GM19238 (cell line): ENCODE results near the gene MAN1B1.
"Not testable (repeated sequence)": the region's sequence is repeated elsewhere in the genome, so short reads cannot be mapped to it uniquely, and the experiment has no call there.

Source experiments
- DNase-seq: peaks from one replicate; pipeline ENCODE4 v3.0.0; 2011; ENCODE audit warnings: low spot score; ENCODE audit not compliant: insufficient read length

Gene MAN1B1

DNA sequence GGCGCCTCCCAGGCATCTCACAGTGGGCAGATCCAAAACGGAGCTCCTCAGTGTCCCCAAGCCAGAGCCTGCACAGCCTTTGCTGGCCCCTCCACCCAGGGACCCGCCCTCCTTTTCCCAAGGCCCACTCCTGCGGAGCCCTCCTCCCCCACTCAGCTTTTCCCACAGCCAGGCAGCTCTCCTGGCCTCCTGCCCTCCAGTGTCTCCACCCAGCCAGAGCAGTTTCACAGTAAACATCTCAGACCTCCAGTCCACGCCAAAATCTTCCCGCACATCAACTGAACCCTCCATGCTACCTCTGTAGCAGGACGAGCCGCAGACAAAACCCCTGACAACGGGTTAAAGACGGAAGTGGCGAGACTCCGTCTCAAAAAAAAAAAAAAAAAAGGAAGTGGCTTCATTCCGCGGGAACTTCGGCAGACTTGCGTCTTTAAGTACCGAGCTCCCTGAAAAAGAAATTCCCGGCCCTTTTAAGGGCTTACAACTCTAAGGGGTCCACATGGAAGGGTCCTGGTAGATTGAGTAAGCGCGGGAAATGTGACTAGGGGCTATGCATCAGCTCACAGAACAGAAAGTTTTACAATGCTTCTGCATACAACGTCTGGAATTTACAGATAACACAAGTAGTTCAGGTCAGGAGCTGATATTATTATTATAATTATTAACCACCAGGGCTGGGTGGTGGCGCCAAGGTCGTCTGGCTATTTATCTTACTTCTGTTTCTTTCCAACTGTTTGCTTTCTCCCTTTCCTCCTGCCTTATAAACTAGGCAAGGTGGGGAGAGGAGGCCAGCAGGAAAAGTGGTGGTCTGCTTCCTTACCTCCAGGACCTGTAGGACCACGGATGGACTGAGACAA, 40.7 kb downstream of the MAN1B1 start:
- DNase-seq, result no peak

DNA sequence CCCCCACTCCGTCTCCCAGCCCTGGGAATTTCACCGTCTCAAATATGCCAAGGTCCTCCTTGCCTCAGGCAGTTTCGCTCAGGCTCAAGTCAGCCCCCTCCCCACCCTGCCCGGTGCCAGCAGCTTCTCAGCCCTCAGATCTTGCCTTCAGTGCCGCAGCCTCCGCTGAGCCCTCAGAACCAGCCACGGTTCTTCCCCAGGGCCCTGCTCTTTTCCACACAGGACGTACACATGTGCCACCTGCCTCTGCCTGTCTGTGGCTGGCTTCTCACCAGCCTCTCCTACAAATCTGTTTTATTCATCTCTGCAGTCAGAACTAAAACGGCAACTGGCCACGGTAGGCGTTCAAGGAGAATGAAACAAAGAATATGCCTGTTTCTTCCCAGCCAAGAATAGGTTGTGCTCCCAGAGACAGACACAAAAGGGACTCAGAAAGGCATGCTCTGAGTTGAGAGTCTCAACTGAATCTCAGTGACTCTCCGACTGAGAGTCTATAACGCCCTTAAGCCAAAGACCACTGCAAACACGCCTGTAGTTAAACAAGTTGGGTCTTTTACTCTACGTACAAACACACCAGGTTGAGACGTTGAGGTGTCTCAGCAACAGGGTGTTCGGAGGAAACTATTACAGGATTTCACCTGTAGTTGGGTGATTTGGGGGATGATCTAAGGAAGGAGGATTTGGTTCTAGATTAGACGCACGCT, 41.5 kb downstream of the MAN1B1 start:
- DNase-seq, result no peak

DNA sequence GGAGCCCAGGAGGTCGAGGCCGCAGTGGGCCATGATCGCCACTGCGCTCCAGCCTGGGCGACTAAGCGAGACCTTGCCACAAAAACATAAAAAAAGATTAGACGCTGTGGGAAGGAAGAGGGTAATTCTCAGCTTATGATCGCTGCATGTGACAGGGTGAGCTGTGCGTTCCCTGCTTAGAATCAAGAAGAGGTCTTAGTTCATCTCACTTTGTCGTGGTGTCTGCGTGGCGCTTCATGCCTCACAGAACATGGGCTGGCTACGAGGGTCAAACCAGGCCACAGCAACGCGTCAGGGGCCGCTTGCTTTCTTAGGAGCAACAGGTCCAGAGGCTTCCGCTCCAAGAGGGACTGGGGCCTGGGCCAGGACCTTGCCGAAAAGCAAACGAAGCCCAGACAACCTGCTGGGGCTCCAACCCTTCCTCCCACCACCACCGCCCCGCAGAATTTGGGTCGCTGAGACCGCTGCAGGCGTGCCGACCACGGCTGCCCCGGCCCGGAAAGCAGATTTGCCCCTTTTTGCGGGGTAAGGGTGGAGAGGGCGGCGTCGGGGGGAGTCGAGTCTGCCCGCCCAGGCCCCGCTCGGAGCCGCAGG, 42.2 kb downstream of the MAN1B1 start:
- DNase-seq, result no peak

DNA sequence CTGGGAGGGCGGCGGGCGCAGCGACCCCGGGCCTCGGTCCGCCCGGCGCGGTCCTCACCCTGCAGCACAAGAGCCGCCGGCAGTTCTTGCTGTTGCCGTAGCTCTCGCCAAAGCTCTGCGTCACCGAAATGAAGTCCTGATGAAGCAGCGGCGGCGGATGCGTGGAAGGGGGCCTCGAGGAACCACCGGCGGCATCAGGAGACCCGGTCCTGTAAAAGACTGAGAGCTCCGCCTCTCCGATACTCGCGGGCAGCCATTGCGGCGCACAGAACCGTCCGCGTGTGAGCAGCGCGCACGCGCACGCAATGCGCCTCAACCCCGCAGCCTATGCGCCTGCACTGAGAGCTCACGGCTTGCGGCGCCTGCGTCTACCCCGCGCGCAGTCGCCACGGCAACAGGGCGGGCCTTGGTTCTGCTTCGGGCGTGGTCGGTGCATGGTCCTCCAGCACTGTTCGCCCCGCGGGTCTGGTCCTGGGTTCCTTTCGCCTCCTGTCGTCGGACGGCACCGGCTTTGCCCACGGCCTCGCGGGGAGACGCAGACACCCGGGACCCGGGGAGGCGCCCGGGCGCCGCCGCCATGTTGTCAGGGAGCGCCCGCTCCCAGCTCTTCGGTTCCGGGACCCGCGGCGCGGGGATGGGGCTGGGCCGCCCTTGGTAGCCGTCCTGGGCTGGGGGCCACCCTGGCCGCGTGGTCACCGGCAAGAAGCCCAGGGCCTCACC, 42.8 kb downstream of the MAN1B1 start:
- DNase-seq, result peak; percentile 97

DNA sequence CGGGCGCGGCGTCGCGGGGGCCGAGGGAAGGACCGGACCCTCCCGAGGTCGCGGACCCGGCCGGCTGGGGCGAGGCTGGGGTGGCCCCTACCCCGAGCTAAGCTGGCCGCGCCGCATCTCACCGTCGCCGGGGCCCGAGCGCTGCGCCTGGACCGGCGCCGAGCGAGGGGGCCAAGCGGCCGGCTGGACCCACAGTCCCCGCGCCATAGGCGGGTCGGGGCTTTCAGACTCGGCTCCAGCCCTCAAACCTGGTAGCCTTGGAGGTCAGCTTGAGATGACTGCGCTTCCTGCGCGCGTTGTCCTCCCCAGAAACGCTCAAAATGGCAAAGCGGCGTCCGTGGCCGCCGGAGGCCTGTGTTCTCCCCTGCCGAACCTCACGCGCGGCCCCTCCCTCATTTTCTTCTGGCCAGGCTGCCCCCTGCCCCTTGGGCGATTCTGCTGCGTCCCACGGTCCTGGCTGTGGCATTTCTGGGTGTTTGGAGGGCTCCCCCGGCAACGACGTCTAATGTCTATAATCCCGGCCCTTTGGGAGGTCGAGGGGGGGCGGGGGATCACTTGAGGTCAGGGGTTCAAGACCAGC, 43.5 kb downstream of the MAN1B1 start:
- DNase-seq, result no peak

DNA sequence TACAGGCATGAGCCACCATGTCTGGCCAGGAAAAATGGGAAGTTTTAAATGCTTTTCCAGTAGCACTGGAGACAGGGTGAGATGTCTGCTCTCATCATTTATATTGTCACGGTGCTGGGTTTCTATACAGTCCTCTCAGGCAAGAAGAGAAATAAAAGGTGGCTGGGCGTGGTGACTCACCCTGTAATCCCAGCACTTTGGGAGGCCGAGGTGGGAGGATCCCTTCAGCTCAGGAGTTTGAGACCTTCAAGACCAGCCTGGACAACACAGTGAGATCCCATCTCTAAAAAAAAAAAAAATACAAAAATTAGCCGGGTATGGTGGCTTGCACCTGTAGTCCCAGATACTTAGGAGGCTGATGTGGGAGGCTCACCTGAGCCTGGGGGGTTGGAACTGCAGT, 47.4 kb downstream of the MAN1B1 start:
- DNase-seq, result no peak

DNA sequence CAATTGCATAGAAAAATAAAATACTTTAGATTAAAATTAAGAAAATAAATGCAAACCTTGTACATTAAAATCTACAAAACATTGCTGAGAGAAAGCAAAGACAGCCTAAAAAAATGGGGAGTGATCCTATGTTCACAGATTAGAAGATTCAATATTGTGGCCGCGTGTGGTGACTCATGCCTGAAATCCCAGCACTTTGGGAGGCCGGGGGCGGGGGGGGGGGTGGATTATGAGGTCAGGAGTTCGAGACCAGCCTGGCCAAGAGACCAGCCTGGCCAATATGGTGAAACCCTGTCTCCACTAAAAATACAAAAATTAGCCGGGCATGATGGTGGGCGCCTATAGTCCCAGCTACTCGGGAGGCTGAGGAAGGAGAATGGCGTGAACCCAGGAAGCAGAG, 48.4 kb downstream of the MAN1B1 start:
- DNase-seq, result not testable (repeated sequence)

DNA sequence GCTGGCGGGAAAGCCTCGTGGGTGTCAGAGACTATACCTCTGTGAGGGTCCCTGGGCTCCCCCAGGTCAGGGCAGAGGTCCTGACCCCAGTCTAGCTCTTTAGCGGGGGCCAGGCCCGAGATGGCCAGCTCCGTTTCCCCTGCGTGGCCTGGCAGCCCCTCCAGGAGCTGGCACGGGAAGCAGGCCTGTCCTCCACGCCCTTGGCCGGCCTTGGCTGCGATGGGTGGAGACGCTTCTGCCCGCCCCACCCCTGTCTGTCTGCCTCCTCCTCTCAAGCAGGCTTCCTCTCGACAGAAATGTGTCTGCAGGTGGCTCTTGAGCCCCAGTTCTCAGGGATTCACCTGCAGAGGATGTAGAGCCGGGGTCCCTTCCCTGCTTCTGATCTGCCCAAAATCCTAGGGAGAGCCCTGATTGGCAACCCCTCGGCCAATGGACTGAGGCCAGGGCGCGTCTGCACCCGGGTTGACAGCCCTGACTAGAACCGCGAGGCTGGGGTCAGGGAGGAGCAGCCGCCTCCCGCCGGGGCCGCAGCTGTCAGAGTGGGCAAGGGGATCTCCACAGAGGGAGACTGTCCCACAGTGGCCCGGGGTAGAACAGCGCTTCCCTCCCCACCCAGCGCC, 49.6 kb downstream of the MAN1B1 start:
- no peak for DNase-seq

DNA sequence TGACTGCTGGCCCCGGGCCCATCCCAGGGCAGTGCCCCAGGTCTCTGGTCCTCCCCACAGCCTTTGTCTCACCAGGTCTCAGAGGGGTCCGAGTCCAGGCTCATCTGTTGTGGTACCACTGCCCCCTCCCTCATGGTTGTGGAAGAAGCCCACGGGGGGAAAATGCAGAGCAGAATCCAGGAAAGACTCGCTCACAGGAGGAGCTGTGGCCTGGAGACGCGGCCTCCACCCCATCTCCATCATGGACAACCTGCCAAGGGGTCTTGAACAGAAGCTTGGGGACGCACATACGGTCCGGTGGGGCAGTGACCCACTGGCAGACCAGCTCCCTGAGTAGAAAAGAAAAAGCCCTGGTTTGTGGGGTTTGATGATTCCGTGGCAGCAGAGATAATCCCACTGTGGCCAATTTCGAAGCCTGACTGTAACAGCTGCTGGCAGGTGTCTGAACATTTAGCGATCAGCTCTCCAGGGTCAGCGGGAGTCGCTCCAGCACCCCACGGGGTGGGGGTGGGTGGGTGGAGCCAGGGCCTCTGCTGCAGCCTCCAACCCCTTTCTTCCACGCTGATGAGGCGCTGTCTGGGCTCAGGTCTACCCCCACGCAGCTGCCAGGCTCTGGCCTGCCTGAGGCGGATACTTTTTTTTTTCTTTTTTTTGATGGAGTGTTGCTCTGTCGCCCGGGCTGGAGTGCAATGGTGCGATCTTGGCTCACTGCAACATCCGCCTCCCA, 50.3 kb downstream of the MAN1B1 start:
- DNase-seq, result no peak

DNA sequence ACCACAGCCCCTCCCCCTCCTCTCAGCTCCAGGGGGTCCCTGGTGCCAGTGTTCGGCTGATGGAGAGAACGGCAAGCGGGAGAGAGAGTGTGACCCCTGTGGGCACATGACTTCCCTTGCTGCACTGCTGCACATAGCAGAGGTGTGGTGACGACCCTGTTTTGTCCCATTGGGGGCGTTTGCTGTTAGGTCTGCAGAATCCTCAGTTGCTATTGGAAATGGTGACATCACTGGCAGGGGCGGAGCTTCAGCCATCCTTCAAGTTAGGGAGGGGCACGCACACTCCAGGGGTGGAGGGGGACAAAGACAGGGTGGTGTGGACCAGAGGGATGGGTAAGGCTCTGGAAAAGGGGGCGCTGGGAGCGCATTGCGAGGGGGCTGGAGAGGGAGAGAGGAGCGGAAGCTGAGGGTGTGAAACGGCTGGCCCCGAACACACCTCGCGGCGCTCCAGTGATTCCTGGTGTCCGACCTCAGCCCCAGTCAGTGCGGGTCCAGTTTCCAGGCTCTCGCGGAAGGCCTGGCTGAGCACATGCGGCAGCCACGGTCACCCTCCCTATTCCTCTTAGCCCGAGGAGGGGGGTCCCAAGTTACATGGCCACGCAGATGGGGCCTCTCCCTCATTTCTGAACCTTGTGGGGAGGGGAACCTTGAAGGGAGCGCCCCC, 51.4 kb downstream of the MAN1B1 start:
- DNase-seq, result no peak

DNA sequence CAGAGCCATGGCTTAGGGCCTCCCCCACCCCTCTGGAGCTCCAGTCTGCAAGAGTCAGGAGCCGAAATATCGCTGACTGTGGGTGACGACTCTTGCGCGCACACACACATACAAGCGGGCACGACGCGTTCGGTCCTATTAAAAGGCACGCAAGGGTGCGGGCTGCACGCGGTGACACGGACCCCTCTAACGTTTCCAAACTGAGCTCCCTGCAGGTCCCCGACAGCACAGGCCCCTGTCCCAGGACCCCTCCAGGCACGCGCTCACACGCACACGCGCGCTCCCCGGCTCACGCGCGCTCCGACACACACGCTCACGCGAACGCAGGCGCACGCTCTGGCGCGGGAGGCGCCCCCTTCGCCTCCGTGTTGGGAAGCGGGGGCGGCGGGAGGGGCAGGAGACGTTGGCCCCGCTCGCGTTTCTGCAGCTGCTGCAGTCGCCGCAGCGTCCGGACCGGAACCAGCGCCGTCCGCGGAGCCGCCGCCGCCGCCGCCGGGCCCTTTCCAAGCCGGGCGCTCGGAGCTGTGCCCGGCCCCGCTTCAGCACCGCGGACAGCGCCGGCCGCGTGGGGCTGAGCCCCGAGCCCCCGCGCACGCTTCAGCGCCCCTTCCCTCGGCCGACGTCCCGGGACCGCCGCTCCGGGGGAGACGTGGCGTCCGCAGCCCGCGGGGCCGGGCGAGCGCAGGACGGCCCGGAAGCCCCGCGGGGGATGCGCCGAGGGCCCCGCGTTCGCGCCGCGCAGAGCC, 52.1 kb downstream of the MAN1B1 start, which contains the start of gene GRIN1:
Gene GRIN1, plus strand, starts transcription at position 433 of the 746 bp plus-strand sequence. CDS start 333 bp downstream, outside the sequence.
- DNase-seq, result no peak

DNA sequence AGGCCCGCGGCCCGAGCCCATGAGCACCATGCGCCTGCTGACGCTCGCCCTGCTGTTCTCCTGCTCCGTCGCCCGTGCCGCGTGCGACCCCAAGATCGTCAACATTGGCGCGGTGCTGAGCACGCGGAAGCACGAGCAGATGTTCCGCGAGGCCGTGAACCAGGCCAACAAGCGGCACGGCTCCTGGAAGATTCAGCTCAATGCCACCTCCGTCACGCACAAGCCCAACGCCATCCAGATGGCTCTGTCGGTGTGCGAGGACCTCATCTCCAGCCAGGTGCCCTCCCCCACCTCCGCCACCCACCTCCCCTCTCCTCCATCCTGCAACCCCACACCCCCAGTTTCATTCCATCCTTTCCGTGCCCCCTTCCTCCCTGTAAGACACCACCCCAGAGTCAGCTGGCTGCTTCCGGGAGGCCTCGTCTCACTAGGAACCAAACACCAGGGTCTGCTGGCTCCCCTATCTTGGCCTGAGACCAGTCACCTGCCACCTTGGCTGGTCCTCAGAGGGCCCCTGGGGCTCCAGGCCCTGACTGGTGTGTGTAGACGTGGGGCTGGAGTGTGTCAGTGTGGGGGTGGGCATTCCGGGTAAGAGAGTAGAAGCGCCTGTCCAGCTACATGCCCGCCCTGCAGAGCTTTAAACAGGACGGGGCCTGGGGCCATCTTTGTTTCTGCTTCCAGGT, 52.8 kb downstream of the MAN1B1 start:
- DNase-seq, result no peak

DNA sequence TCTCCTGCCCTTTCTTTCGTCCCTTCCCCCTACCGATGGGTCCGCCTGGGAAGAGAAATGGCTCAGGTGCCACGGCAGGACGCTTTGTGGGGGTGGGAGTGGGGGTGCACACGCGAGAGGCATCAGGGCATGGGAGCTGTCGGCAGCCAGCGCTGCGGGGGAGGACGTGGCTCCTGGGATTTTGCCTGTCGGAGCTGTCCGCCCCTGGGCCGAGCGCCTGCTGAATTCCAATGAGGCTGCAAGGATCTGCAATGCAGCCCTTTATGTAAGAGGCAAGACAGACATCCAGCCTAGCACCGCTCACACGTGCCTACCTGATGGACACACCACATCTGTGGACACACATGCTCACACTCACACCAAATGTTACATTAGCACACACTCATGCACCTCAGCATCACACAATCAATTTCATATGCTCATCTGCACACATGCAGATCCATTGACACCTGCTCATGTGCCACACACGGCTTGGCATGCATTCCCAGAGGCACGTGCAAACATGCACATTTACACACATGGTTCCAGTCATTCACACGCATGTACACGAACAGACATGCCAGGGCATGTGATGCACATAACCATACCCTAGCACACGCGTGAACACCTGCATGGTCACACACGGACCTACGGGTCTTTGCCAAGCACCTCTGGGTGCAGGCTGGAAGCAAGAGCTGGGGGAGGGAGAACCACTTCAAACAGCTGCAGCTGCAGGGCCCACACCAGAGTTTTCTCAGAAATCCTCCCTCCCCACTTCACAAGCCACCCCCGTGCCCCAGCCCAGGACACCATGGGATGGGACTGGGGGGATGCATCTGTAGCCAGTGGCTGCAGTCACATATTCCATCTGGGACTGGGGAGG, 53.6 kb downstream of the MAN1B1 start:
- no peak for DNase-seq

DNA sequence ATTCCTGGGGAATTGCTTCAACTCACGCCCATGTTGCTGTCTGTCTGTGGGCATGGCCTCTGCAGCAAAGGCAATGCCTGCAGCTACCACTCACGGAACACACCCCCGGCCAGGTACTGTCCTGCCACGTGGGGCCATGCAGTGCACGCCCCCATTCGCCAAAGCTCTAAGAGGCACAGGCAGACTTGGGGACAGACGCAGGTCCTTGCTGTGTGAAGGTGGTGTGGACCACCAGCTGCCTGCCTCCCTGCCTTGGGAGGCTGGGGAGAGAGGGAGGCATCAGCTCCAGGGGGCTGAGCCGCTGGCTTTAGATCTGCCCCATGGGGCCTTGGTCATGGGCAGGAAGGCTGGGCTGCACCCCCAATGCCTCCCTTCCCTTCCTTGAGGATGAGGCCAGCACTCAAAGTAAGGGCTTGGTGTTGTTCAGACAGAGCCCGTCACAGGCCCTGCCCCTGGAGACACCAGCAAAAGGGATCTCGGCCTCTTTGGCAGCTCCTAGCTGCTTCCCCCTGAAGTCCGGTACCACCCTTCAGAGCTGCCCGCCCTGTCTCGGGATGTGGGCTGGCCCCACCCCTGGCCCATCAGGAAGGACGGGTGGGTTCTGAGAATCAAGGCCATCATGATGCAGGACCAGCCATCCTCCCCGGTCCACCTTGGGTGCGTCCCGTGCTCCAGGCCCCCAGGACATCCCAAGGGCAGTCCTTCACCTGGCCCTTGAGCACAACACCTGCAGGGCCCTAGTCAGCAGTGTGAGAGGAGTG, 54.4 kb downstream of the MAN1B1 start:
- no peak for DNase-seq

DNA sequence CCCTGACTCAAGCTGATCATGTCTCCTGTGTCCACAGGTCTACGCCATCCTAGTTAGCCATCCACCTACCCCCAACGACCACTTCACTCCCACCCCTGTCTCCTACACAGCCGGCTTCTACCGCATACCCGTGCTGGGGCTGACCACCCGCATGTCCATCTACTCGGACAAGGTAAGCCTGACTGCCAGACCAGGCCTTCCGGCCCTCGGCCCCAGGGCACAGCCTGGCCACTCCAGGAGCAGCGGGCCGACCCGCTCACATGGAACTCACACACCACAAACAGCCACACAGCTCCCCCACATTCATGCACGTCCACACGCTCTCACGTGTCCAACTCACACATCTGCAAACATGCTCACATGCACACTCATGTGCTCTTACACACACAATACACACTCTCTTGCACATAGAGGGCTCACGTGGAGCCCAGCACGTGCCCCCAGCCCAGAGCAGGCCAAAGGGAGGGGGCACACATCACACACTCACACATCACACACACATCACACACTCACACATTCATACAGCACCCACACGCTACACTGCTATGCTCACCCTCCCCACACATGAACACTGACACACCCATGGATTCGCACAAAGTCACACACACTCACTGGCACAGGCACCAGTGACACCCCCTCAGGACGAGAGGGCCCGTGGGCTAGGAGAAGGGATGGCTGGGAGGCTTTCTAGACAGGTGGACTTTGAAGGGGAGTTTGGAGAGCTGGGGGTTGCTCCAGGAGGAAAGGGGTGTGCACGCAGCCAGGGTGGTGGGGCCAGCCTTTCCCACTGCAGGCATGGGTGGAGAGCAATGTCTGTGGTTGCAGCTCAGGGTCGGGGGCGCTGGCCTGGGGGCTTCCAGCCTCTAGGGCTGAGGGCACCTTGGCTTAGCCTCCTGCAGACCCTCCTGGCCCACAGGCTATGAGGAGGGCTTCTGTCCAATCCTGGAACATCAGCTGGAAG, 55.5 kb downstream of the MAN1B1 start:
- DNase-seq, result no peak
